HG03432 (cell line): ENCODE results near the gene NBEAL2.
A peak's percentile ranks its signal among the peaks of the same experiment; 100 is the strongest.

ENCODE experiments used
- ATAC-seq: cut with Tn5 transposase; IDR thresholded peaks from one replicate; pipeline ENCODE4 v1.9.1; 2021; ENCODE audit warnings: mild to moderate bottlenecking, moderate library complexity; ENCODE audit not compliant: unreplicated experiment

Gene NBEAL2

DNA sequence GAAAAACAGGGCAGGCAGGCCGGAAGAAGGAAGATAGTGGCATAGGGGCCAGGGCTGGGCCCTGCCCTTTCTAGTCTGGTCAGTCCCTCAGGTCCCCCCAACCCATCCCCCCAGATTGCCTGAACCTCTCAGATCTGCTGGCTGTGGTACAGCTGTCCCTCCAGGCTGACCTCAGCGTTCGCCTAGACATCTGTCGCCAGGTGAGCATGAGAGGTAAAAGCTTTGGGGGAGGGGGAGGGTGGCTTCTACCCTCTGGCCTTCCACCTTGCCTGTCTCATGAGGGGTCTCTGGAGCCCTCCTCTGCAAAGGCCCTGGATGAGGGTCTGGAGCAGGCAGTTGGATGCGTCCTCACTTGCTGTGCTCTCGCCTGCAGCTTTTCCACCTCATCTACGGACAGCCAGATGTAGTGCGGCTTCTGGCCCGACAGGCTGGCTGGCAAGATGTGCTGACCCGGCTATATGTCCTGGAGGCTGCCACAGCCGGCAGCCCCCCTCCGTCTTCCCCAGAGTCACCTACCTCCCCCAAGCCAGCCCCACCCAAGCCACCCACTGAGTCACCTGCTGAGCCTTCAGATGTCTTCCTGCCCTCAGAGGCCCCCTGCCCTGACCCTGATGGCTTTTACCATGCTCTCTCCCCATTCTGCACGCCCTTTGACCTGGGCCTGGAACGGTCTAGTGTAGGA, 20.2 kb downstream of the NBEAL2 start:
- no peak for ATAC-seq

DNA sequence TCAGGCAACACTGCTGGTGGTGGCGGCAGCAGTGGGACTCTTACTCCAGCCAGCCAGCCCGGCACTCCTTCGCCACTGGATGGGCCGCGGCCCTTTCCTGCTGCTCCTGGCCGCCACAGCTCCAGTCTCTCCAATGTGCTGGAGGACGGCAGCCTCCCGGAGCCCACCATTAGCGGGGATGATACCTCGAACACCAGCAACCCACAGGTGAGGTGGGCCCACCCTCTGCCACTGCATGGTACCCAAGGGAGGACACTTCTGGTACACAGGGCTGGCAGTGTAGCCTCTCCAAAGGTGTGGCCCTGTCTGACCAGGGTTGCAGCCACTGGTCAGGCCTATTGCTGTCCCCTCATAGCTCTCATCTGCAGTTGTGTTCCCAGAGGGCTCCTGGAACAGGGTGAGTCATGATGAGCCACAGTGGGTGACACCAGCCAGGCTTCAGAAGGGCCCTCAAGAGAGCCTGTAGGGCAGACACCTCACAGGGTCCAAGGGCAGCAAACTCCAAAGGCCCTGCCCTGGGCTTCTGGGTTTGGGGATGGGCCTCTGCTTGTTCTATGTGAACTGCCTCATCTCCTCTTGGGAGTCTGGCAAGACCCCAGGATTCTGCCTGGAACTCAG, 20.8 kb downstream of the NBEAL2 start:
- ATAC-seq = no peak

DNA sequence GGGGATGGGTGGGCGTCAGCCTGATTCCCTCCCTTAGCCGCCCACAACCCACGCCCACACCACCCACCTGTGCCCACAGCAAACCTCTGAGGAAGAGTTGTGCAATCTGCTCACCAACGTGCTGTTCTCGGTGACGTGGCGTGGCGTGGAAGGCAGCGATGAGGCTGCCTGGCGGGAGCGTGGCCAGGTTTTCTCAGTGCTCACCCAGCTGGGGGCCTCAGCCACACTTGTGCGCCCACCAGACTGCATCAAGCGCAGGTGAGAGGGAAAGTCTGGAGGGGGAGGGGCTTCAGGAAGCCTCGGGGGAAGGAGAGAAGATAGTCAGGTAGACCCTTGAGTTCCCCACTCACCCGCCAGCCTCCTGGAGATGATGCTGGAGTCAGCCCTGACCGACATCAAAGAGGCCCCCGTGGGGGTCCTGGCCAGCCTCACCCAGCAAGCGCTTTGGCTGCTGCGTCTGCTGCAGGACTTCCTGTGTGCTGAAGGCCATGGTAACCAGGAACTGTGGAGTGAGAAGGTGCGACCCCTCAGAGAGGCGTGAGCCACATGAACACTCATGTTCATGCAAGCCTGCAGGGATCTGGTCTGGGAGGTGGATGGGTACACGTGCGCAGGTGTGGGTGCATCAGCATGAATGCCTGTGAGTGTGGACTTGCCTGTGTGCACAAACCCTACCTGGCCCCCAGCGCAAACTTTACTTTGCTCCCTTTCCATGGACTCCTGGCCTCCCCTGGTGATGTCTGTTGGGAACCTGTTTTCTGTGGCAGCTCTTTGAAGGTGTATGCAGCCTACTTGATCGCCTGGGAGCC, 21.7 kb downstream of the NBEAL2 start:
- ATAC-seq = no peak

DNA sequence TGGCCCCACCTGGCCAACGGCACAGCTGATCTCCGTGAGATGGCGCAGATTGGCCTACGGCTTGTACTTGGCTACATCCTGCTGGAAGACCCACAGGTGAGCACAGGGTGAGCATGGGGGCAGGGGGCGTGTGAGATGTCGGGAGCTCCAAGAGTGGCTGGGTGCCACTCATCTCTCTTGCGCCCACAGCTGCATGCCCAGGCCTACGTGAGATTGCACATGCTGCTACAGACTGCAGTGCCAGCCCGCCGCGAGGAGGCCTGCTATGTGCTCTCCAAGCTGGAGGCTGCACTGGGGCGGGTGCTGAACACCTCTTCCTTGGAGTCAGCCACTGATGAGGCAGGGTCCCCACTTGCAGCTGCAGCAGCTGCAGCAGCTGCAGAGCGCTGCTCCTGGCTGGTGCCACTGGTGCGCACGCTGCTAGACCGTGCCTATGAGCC, 22.3 kb downstream of the NBEAL2 start:
- no peak for ATAC-seq

DNA sequence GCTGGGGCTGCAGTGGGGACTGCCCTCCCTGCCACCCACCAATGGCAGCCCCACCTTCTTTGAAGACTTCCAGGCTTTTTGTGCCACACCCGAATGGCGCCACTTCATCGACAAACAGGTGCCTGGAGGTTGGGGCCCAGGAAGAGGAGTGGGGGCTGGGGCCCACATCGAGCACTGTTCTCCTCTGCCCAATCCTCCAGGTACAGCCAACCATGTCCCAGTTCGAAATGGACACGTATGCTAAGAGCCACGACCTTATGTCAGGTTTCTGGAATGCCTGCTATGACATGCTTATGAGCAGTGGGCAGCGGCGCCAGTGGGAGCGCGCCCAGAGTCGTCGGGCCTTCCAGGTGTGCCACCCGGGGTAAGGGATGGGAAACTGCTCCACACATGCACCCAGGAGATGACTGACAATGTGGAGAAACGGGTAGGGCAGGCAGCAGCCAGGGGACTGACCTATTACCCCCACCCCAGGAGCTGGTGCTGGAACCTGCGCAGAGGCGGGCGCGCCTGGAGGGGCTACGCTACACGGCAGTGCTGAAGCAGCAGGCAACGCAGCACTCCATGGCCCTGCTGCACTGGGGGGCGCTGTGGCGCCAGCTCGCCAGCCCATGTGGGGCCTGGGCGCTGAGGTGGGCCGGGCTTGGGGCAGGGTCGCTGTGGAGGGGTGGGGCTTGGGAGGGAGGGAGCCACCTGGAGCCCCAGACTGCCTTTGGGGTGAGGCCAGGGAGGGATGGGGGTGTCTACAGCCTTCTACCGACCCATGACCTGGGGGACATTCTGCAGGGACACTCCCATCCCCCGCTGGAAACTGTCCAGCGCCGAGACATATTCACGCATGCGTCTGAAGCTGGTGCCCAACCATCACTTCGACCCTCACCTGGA, 22.9 kb downstream of the NBEAL2 start:
- no peak for ATAC-seq

DNA sequence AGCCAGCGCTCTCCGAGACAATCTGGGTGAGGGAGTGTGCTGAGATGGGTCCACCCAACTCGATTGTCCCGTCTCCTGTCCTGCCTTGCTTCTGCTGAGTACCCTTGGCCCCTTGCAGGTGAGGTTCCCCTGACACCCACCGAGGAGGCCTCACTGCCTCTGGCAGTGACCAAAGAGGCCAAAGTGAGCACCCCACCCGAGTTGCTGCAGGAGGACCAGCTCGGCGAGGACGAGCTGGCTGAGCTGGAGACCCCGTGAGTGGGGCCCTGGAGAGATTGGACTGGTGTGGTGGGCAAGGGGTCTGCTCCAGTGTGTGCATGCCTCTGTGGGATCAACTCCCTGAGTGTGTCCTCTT, 23.6 kb downstream of the NBEAL2 start:
- ATAC-seq = no peak

DNA sequence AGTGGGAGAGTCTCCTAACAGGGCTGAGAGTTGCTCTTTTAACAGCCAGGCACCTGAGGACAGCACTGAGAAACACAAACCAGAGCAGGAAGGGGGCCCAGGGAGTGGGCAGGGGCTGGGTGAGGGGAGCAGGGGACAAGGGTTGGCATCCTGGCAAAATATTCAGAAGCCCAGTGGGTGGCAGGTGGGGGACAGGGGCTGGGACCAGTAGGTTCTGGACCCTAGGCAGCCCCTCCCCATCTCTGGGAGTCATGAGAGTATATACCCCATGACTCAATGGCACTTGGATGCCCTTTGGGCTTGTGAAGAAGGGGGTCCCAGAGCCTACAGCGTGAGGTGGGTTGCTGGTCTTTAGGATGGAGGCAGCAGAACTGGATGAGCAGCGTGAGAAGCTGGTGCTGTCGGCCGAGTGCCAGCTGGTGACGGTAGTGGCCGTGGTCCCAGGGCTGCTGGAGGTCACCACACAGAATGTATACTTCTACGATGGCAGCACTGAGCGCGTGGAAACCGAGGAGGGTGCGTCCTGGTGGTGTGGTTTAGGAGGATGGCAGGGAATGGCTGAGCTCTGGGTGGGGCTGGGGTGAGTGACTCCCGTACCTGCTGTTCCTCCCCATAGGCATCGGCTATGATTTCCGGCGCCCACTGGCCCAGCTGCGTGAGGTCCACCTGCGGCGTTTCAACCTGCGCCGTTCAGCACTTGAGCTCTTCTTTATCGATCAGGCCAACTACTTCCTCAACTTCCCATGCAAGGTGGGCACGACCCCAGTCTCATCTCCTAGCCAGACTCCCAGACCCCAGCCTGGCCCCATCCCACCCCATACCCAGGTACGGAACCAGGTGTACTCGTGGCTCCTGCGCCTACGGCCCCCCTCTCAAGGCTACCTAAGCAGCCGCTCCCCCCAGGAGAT, 24.2 kb downstream of the NBEAL2 start:
- no peak for ATAC-seq

DNA sequence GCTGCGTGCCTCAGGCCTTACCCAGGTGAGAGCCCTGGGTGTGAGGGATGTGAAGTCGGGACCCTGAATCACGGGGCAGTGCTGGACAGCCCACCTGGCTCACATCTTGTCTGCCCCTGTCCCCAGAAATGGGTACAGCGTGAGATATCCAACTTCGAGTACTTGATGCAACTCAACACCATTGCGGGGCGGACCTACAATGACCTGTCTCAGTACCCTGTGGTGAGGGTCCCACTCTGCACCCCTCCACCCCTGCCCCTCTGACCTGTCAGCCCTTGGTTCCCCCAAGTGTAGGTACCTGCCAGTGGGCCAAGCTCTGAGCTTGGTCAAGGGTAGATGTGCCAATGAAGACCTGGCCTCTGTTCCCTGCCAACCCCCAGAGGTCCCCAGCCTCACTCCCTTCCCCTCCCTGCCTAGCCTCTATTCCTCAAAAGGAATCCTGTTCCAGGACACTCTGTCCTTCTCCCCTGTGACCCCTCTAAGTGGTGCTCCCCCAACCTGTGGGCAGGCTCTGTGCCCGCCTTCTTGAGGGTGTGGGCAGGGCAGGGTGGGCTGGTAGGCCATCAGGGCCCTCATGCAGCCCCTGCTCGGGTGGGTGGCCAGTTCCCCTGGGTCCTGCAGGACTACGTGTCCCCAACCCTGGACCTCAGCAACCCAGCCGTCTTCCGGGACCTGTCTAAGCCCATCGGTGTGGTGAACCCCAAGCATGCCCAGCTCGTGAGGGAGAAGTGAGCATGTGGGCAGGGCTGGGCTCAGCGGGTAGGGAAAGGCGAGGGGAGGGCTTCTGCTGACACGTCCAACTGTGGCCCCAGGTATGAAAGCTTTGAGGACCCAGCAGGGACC, 25.1 kb downstream of the NBEAL2 start:
- ATAC-seq = no peak

DNA sequence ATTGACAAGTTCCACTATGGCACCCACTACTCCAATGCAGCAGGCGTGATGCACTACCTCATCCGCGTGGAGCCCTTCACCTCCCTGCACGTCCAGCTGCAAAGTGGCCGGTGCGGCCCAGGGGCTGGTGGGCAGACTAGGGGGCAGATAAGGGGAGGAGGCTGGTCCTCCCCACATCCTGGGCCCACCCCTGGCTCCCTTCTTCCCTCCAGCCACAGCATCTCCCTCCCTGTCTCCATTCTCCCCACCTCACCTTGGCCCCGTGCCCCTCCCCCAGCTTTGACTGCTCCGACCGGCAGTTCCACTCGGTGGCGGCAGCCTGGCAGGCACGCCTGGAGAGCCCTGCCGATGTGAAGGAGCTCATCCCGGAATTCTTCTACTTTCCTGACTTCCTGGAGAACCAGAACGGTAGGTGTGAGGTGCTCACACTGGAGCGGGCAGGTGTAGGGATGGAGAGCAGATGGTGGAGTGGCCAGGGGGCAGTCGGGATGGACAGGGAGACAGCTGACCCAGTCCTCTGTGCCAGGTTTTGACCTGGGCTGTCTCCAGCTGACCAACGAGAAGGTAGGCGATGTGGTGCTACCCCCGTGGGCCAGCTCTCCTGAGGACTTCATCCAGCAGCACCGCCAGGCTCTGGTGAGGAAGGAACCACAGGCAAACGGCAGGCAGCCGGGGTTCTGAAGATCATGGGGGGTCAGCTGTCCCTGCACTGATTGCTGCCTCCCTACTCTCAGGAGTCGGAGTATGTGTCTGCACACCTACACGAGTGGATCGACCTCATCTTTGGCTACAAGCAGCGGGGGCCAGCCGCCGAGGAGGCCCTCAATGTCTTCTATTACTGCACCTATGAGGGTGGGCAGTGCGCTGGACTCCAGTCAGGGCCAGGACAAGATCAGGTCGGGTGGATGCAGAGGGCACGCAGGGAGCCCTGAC, 26.0 kb downstream of the NBEAL2 start:
- no peak for ATAC-seq

DNA sequence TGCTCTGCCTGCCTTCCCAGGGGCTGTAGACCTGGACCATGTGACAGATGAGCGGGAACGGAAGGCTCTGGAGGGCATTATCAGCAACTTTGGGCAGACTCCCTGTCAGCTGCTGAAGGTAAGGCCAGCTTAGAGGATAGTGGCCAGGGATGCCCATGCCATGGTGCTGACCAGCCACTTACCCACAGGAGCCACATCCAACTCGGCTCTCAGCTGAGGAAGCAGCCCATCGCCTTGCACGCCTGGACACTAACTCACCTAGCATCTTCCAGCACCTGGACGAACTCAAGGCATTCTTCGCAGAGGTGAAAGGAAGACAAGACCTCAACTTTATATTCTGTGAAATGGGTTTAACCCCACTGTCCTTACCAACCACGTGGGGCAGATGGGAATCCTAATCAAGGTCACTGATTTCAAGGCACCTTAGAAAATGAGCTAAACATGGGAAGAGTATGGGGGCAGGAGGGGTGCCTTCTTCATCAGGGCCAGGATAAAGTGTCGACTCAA, 26.7 kb downstream of the NBEAL2 start:
- no peak for ATAC-seq

DNA sequence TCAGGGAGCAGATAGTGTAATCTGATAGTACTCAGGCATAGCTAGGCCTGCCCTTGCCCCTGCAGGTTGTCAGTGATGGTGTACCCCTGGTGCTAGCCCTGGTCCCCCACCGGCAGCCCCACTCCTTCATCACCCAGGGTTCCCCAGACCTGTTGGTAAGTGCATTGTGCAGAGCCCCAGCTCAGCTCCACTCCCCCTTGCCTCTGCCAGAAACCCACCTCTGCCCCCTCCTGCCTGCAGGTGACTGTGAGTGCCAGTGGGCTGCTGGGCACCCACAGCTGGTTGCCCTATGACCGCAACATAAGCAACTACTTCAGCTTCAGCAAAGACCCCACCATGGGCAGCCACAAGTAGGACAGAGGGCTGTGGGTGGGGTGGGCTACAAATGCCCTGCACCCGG, 27.5 kb downstream of the NBEAL2 start:
- no peak for ATAC-seq

DNA sequence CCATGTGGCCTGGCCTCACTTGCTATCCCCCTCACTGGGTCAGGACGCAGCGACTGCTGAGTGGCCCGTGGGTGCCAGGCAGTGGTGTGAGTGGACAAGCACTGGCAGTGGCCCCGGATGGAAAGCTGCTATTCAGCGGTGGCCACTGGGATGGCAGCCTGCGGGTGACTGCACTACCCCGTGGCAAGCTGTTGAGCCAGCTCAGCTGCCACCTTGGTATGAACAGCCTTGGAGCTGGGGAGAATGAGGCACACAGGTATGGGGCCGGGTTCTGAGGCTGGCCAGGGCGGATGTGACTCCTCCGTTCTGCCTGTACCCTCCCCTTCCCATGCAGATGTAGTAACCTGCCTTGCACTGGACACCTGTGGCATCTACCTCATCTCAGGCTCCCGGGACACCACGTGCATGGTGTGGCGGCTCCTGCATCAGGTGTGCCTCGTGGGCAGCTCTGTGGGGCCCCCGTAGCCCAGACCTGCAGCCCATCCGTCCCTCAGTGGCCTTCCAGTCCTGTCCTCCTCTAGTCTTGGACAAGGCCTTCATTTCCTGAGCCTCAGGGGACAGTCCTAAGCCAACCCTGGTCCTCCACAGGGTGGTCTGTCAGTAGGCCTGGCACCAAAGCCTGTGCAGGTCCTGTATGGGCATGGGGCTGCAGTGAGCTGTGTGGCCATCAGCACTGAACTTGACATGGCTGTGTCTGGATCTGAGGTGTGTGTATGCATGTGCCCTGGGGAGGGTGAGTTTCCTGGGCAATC, 28.2 kb downstream of the NBEAL2 start:
- no peak for ATAC-seq

DNA sequence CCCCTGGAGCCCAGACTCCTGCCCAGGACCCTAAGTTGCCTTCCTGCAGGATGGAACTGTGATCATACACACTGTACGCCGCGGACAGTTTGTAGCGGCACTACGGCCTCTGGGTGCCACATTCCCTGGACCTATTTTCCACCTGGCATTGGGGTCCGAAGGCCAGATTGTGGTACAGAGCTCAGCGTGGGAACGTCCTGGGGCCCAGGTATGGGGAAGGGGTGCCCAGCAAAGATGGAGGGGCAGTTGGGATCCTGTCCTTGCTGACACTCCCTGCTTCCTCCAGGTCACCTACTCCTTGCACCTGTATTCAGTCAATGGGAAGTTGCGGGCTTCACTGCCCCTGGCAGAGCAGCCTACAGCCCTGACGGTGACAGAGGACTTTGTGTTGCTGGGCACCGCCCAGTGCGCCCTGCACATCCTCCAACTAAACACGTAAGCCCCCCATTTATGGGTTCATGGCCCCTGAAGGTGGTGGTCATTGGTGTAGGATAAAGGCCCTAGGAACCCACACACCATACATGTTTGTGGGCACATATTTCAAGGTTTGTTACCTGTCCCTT, 28.8 kb downstream of the NBEAL2 start:
- ATAC-seq = no peak

DNA sequence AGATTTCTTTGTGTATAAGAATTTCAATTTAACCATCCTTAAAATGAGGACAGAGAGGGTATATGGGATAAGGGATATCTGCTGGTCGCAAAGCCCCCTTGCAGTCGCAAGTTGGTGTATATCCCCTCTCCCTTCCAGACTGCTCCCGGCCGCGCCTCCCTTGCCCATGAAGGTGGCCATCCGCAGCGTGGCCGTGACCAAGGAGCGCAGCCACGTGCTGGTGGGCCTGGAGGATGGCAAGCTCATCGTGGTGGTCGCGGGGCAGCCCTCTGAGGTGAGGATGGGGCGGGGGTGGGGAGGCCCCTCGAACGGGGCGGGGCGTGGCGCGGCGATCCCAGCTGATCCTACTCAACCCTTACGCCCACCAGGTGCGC, 29.4 kb downstream of the NBEAL2 start:
- no peak for ATAC-seq

DNA sequence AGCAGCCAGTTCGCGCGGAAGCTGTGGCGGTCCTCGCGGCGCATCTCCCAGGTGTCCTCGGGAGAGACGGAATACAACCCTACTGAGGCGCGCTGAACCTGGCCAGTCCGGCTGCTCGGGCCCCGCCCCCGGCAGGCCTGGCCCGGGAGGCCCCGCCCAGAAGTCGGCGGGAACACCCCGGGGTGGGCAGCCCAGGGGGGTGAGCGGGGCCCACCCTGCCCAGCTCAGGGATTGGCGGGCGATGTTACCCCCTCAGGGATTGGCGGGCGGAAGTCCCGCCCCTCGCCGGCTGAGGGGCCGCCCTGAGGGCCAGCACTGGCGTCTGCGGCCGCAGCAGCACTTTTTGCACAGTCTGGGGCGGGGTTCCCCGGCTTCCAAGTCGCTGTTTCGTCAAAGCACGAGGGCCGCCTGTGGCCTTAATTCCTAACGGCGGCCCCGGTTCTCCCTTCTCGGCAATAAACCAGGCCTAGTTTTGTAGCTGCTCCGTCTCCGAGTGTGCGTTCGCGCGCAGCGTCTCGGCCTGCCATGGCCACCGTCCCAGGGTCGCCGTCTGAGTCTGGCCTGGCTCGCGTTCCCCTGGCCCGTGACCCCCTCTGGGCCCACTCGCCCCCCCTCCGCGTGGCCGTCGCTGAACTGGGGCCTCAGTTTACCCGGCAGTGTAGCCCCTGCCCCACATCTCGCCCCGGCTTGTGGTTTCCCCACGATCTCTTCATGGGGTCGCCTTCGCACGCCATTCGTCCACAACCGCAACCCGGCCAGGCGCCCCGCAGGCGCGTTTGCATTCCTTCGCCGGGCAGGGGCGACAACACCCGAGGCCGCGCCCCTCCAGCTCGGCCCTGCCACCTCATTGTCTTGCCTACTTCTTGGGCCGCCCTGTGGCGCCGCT, 30.0 kb downstream of the NBEAL2 start:
- peak; percentile 79 for ATAC-seq

DNA sequence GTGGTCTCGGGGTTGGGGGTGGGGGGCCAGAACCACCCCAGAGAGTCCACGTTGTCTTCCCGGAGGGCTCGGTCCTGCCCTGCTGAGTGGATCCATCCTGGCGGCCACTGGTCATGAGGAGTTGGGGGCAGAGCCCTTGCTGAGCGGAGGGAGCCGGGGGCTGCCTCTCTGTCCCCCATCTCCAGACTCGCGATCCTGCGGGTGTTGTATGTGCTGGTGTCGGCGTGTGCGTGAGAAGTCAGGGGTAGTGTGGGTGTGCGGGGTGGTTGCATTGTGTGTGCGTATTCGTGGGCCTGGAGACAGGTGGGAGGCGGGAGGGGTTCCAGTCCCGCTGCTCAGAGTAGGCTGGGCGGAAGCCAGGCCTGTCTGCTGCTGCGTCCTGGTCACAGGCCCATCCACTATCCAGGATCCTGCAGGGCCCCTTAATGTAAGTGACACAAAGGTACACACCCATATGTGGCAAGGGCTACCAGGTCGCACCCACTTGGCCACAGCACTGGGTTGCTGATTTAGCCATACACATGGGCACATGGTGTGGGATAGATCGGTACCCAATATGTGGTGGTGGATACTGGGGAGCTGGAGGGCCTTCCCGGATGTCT, 30.7 kb downstream of the NBEAL2 start:
- no peak for ATAC-seq
